Stomach (tissue), 9 donors: Measurements from ENCODE around the gene GNPDA1. TPM values are rescaled to one million over a fixed set of nuclear protein-coding genes. Genes with fewer than 3 reads are reported as not detected.
"Not testable (repeated sequence)": the region's sequence is repeated elsewhere in the genome, so short reads cannot be mapped to it uniquely, and the experiment has no call there.

Experiments
- DNase-seq, 2 donors: peaks; one replicate each; pipeline versions ENCODE4 v3.0.0 to v3.0.0-alpha.2; 2013 to 2019
- H3K27ac ChIP-seq, 5 donors: fragments of 200-600 bp in 4 of 5; sonication (generic) in 4 of 5; one replicate each; pipeline ENCODE4 v1.5.1; 2013 to 2019; ENCODE audit warnings: mild to moderate bottlenecking in 1 of 5, moderate library complexity in 1 of 5
- H3K27me3 ChIP-seq, 3 donors: fragments of 200-600 bp; sonication (generic); one replicate each; pipeline ENCODE4 v1.5.1; 2017 to 2019; ENCODE audit warnings: mixed run types in 1 of 3
- H3K36me3 ChIP-seq, 4 donors: fragments of 200-600 bp; sonication (generic); 1 replicate in 3 of 4; 2 replicates in 1 of 4; pipeline ENCODE4 v1.5.1; 2016 to 2019
- H3K4me1 ChIP-seq, 4 donors: fragments of 200-600 bp; sonication (generic); one replicate each; pipeline ENCODE4 v1.5.1; 2016 to 2019
- H3K4me3 ChIP-seq, 4 donors: fragments of 200-600 bp; sonication (generic) in 3 of 4; one replicate each; pipeline ENCODE4 v1.5.1; 2016 to 2019; ENCODE audit warnings: mild to moderate bottlenecking in 1 of 4
- H3K9me3 ChIP-seq, 4 donors: fragments of 200-600 bp; sonication (generic); one replicate each; pipeline ENCODE4 v1.5.1; 2016 to 2019
- CTCF ChIP-seq, 7 experiments: fragments of 450-650 bp in 4 of 7; fragments of 200-600 bp in 3 of 7; sonication (generic) in 3 of 7; IDR thresholded peaks; one replicate each; pipeline ENCODE4 v1.5.1; 2016 to 2019; ENCODE audit warnings: antibody characterized with exemption in 7 of 7, control low read depth in 2 of 7, mild to moderate bottlenecking in 1 of 7
- EP300 ChIP-seq: sonication (generic); formaldehyde crosslinking; IDR thresholded peaks from one replicate; pipeline ENCODE4 v1.6.1; 2017; ENCODE audit warnings: antibody characterized with exemption
- POLR2A ChIP-seq, 4 donors: fragments of 450-650 bp; IDR thresholded peaks; one replicate each; pipeline ENCODE4 v1.6.1; 2016; ENCODE audit warnings: antibody characterized with exemption in 4 of 4, control low read depth in 2 of 4, mild to moderate bottlenecking in 1 of 4, moderate library complexity in 1 of 4
- POLR2AphosphoS5 ChIP-seq, 3 donors: sonication (generic); formaldehyde crosslinking; IDR thresholded peaks; one replicate each; pipeline ENCODE4 v1.6.1; 2016; ENCODE audit warnings: antibody characterized with exemption in 3 of 3
- WGBS, 5 donors: extraction: QIAGEN DNeasy Blood & Tissue Kit in 3 of 5; methylation state at CpG; one replicate each; pipeline versions ENCODE4 v1.1.5 to v1.1.7; 2013 to 2018; 5-methylcytosine and 5-hydroxymethylcytosine counted together
- intact Hi-C: fragments of 100-400 bp; cut with DNase I; formaldehyde crosslinking; loops from one replicate; pipeline ENCODE4 v1.15.1; 2023; ENCODE audit warnings: low total_unique reads
- polyA plus RNA-seq, 3 donors: library from polyadenylated mRNA; stranded (reverse); fragments of 200-250 nt; gene quantifications; one replicate each; pipeline ENCODE4 v1.2.3, GENCODE V29; 2013
- total RNA-seq, 5 donors: library from RNA; depleted of rRNA; stranded (reverse); fragments of >200 nt; gene quantifications; one replicate each; pipeline versions ENCODE4 v1.1.0 to v1.2.3, GENCODE V29; 2014 to 2016
- donor health status: healthy with polysubstance abuse.
- donor health status: Bipolar disorder and iron deficiency.
- donor health status: healthy.

The GNPDA1 gene
- total and polyA plus RNA-seq, 8 donors = 2.7 to 18.9 (median 11.1) TPM

GRCh38 chr5:142036918-142037317, 24.1 kb upstream of the GNPDA1 start:
- no peaks in the 10 kb centered on the region for H3K36me3 ChIP-seq
- 91 to 95% (median 93%) methylated on average over 13 of the region's 13 CpGs for WGBS, 5 donors

GRCh38 chr5:142034994-142035393, 22.2 kb upstream of the GNPDA1 start:
- Histone ChIP-seq H3K4me3 (no peak overlapping the region), H3K4me1 (no peaks in the 10 kb centered on the region), H3K27ac (no peak overlapping the region), H3K27me3 (no peaks in the 10 kb centered on the region), H3K9me3 (no peaks in the 10 kb centered on the region), H3K36me3 (no peaks in the 10 kb centered on the region)
- no peak for TF ChIP-seq POLR2AphosphoS5 (IDR thresholded peaks at IDR 0.05)
- TF ChIP-seq CTCF (IDR thresholded peaks at IDR 0.05) = no peak
- no peak for TF ChIP-seq POLR2A (IDR thresholded peaks at IDR 0.05)
- TF ChIP-seq EP300 = no peak
- no peak for DNase-seq
- intact Hi-C loops = no loop called here

More at GRCh38 chr5:142036918-142037317, 24.1 kb upstream of the GNPDA1 start:
- intact Hi-C loops = no loop called here
- DNase-seq = no peak
- H3K9me3 ChIP-seq = no peaks in the 10 kb centered on the region
- TF ChIP-seq EP300 = no peak
- no peak for TF ChIP-seq POLR2A (IDR thresholded peaks at IDR 0.05)
- TF ChIP-seq CTCF (IDR thresholded peaks at IDR 0.05) = no peak
- TF ChIP-seq POLR2AphosphoS5 (IDR thresholded peaks at IDR 0.05) = no peak
- H3K27ac ChIP-seq = no peak overlapping the region
- H3K4me3 ChIP-seq = no peak overlapping the region
- H3K4me1 ChIP-seq = no peaks in the 10 kb centered on the region
- H3K27me3 ChIP-seq = no peaks in the 10 kb centered on the region

- H3K36me3 ChIP-seq, H3K27me3 ChIP-seq, DNase-seq, H3K4me3 ChIP-seq, H3K27ac ChIP-seq, intact Hi-C loops, H3K4me1 ChIP-seq, H3K9me3 ChIP-seq: not testable (repeated sequence)
- WGBS, 5 donors = 80 to 86% (median 83%) methylated on average over 15 of the region's 15 CpGs
These were observed 21.1 kb upstream of the GNPDA1 start for GRCh38 chr5:142033632-142034567.

- WGBS, 5 donors = 46 to 62% (median 54%) methylated on average over 16 to 19 of the region's 19 CpGs
- intact Hi-C loops = no loop called here
- H3K4me1 ChIP-seq = no peaks in the 10 kb centered on the region
These were observed 20.2 kb upstream of the GNPDA1 start for GRCh38 chr5:142032747-142033631.

GRCh38 chr5:142032150-142032549, 19.3 kb upstream of the GNPDA1 start:
- WGBS, 5 donors = 93 to 97% (median 94%) methylated on average over 2 of the region's 2 CpGs
- TF ChIP-seq CTCF (IDR thresholded peaks at IDR 0.05) = no peak
- TF ChIP-seq POLR2AphosphoS5 (IDR thresholded peaks at IDR 0.05) = no peak
- TF ChIP-seq EP300 = no peak
- no peak for TF ChIP-seq POLR2A (IDR thresholded peaks at IDR 0.05)
- no peak overlapping the region for H3K4me3 ChIP-seq
- no peaks in the 10 kb centered on the region for H3K4me1 ChIP-seq
- no peaks in the 10 kb centered on the region for H3K27me3 ChIP-seq
- H3K9me3 ChIP-seq = no peaks in the 10 kb centered on the region
- DNase-seq = no peak
- H3K27ac ChIP-seq = no peak overlapping the region
- H3K36me3 ChIP-seq = no peaks in the 10 kb centered on the region
- intact Hi-C loops = no loop called here

More at GRCh38 chr5:142032747-142033631, 20.2 kb upstream of the GNPDA1 start:
- Histone ChIP-seq H3K36me3 (no peaks in the 10 kb centered on the region), H3K9me3 (no peaks in the 10 kb centered on the region), H3K27ac (no peak overlapping the region), H3K27me3 (no peaks in the 10 kb centered on the region), H3K4me3 (no peak overlapping the region)
- no peak for TF ChIP-seq EP300
- no peak for TF ChIP-seq POLR2A (IDR thresholded peaks at IDR 0.05)
- DNase-seq = no peak
